SU-DHL-6 (cell line): Measurements from ENCODE around the gene ZCWPW2.

Experiments
- CTCF ChIP-seq: fragments of 200-600 bp; sonication (generic); IDR thresholded peaks from one replicate; pipeline ENCODE4 v1.5.1; 2017; ENCODE audit warnings: antibody characterized with exemption, mild to moderate bottlenecking, low read length, moderate library complexity; ENCODE audit not compliant: insufficient read depth, poor library complexity, severe bottlenecking
- EZH2phosphoT487 ChIP-seq: fragments of 200-600 bp; sonication (generic), shearing (Covaris generic); conservative IDR thresholded peaks from 2 replicates; pipeline ENCODE4 v1.6.1; 2018; ENCODE audit warnings: mild to moderate bottlenecking, antibody characterized with exemption, low read length, moderate library complexity, mixed read lengths

GRCh38 chr3:28348265-28348628, 274 bp upstream of the ZCWPW2 start:
- TF ChIP-seq CTCF (no peak), EZH2phosphoT487 (no peak)
